GM23338 (cell line): Measurements from ENCODE around the gene TTC22. TPM values are rescaled to one million over a fixed set of nuclear protein-coding genes. Genes with fewer than 3 reads are reported as not detected.

ENCODE experiments used
- ATAC-seq: fragments of 200-7000 bp; cut with Tn5 transposase; 3 replicates; pipeline ENCODE4 v1.9.1; 2020
- DNase-seq: peaks from one replicate; pipeline ENCODE4 v3.0.0-alpha.2; 2015; ENCODE audit warnings: low spot score
- H2AFZ ChIP-seq: fragments of 200-600 bp; sonication (generic); 2 replicates; pipeline ENCODE4 v1.8.0; 2016; ENCODE audit warnings: antibody characterized with exemption, mild to moderate bottlenecking, moderate library complexity
- H3F3A ChIP-seq: fragments of 200-600 bp; sonication (generic); replicated peaks from 2 replicates; pipeline ENCODE4 v1.8.0; 2017; ENCODE audit warnings: antibody characterized with exemption, mixed run types, low read depth
- H3K27ac ChIP-seq: fragments of 200-600 bp; sonication (generic); 2 replicates; pipeline ENCODE4 v1.6.1; 2016; ENCODE audit warnings: low read depth
- H3K27me3 ChIP-seq: fragments of 200-600 bp; sonication (generic); 2 replicates; pipeline ENCODE4 v1.8.0; 2016; ENCODE audit warnings: mild to moderate bottlenecking, mixed run types, moderate library complexity; ENCODE audit not compliant: insufficient read depth
- H3K36me3 ChIP-seq: fragments of 200-600 bp; sonication (generic); 2 replicates; pipeline ENCODE4 v1.8.0; 2016; ENCODE audit warnings: mild to moderate bottlenecking; ENCODE audit not compliant: insufficient read depth
- H3K4me1 ChIP-seq: fragments of 200-600 bp; sonication (generic); 2 replicates; pipeline ENCODE4 v1.8.0; 2016; ENCODE audit warnings: mild to moderate bottlenecking, moderate library complexity; ENCODE audit not compliant: insufficient read depth
- H3K4me2 ChIP-seq: fragments of 200-600 bp; sonication (generic); 2 replicates; pipeline ENCODE4 v1.7.1; 2017; ENCODE audit warnings: mixed run types
- H3K4me3 ChIP-seq: fragments of 200-600 bp; sonication (generic); 2 replicates; pipeline ENCODE4 v1.6.1; 2016; ENCODE audit warnings: mixed run types
- H3K79me2 ChIP-seq: fragments of 200-600 bp; sonication (generic); replicated peaks from 2 replicates; pipeline ENCODE4 v1.8.0; 2017; ENCODE audit warnings: mild to moderate bottlenecking; ENCODE audit not compliant: insufficient read depth
- H3K9me2 ChIP-seq: fragments of 200-600 bp; sonication (generic); 2 replicates; pipeline ENCODE4 v1.8.0; 2017; ENCODE audit not compliant: insufficient read depth
- H4K20me1 ChIP-seq: fragments of 200-600 bp; sonication (generic); replicated peaks from 2 replicates; pipeline ENCODE4 v1.8.0; 2017; ENCODE audit warnings: mild to moderate bottlenecking; ENCODE audit not compliant: insufficient read depth
- H3K27ac Mint-ChIP-seq: 2 replicates; pipeline ENCODE4 v1.8.0; 2020; ENCODE audit warnings: inconsistent platforms, mild to moderate bottlenecking, moderate library complexity, mixed read lengths
- H3K27me3 Mint-ChIP-seq: 3 replicates; pipeline ENCODE4 v1.8.0; 2022; ENCODE audit warnings: low read depth, mild to moderate bottlenecking, moderate library complexity, mixed read lengths, inconsistent platforms; ENCODE audit not compliant: insufficient read depth, poor library complexity
- H3K36me3 Mint-ChIP-seq: 3 replicates; pipeline ENCODE4 v1.8.0; 2021; ENCODE audit warnings: low read depth, mild to moderate bottlenecking, inconsistent platforms, moderate library complexity, mixed read lengths
- H3K4me1 Mint-ChIP-seq: 3 replicates; pipeline ENCODE4 v1.8.0; 2020; ENCODE audit warnings: mild to moderate bottlenecking, inconsistent platforms, mixed read lengths
- H3K4me3 Mint-ChIP-seq: 3 replicates; pipeline ENCODE4 v1.8.0; 2021; ENCODE audit warnings: moderate library complexity, mild to moderate bottlenecking, inconsistent platforms, mixed read lengths
- H3K9me3 Mint-ChIP-seq: 3 replicates; pipeline ENCODE4 v1.8.0; 2020; ENCODE audit warnings: moderate library complexity, mild to moderate bottlenecking, inconsistent platforms, mixed read lengths
- CREB1 ChIP-seq: fragments of 250-450 bp; sonication (Bioruptor Pico); IDR thresholded peaks from 2 replicates; pipeline ENCODE4 v1.5.0; 2020; ENCODE audit warnings: low read depth, mild to moderate bottlenecking, moderate library complexity
- ETS1 ChIP-seq: IDR thresholded peaks from 2 replicates; pipeline ENCODE4 v1.6.1; 2016; ENCODE audit warnings: antibody characterized with exemption
- EZH2phosphoT487 ChIP-seq: fragments of 200-600 bp; sonication (generic); IDR thresholded peaks from one replicate; pipeline ENCODE4 v1.8.1; 2018; ENCODE audit warnings: antibody characterized with exemption; ENCODE audit not compliant: unreplicated experiment
- JUNB ChIP-seq: IDR thresholded peaks from one replicate; pipeline ENCODE4 v1.6.1; 2016; ENCODE audit warnings: antibody characterized with exemption; ENCODE audit not compliant: unreplicated experiment
- NANOG ChIP-seq: IDR thresholded peaks from 2 replicates; pipeline ENCODE4 v1.6.1; 2016; ENCODE audit warnings: antibody characterized with exemption, borderline replicate concordance
- STAT1 ChIP-seq: IDR thresholded peaks from one replicate; pipeline ENCODE4 v1.6.1; 2016; ENCODE audit warnings: antibody characterized with exemption; ENCODE audit not compliant: unreplicated experiment
- ZNF114 ChIP-seq: fragments of 250-450 bp; sonication (Bioruptor Pico); IDR thresholded peaks from 2 replicates; pipeline ENCODE4 v1.5.0; 2020; ENCODE audit warnings: mild to moderate bottlenecking, moderate library complexity
- ZNF331 ChIP-seq: fragments of 250-450 bp; sonication (Bioruptor Pico); IDR thresholded peaks from 2 replicates; pipeline ENCODE4 v1.5.0; 2020; ENCODE audit warnings: low read depth, mild to moderate bottlenecking, moderate library complexity
- ZNF462 ChIP-seq: fragments of 250-450 bp; sonication (Bioruptor Pico); IDR thresholded peaks from 2 replicates; pipeline ENCODE4 v1.5.0; 2020; ENCODE audit warnings: mild to moderate bottlenecking, moderate library complexity
- polyA plus RNA-seq: library from polyadenylated mRNA; unstranded; fragments of >200 nt; fragmentation: Nextera tagmentation; extraction: Ambion mirVana; gene quantifications from 2 replicates; pipeline ENCODE4 v1.2.1, GENCODE V29; 2016
- total RNA-seq: library from RNA; depleted of rRNA; stranded (reverse); fragments of >200 nt; shearing (Covaris generic); gene quantifications from 2 replicates; pipeline ENCODE4 v1.2.3, GENCODE V29; 2014

The TTC22 gene
- total and polyA plus RNA-seq, 2 experiments from 2014 or later, result 1.2 to 2.5 TPM

GRCh38 chr1:54819733-54820132, 18.6 kb upstream of the TTC22 start (continued):
- TF ChIP-seq ZNF462 (no peak), EZH2phosphoT487 (no peak), ZNF114 (CRISPR knock-in tag) (no peak), ZNF331 (CRISPR knock-in tag) (no peak), STAT1 (no peak), JUNB (no peak)

- H3K27ac Mint-ChIP-seq, result no peak overlapping the region
- TF ChIP-seq EZH2phosphoT487, result no peak
- no peak for TF ChIP-seq NANOG
- no peak for TF ChIP-seq ZNF462
- no peak for TF ChIP-seq CREB1 (CRISPR knock-in tag)
- TF ChIP-seq ETS1, result no peak
- no peak for TF ChIP-seq ZNF114 (CRISPR knock-in tag)
These were observed 18.0 kb upstream of the TTC22 start for GRCh38 chr1:54819195-54819536.

More at GRCh38 chr1:54819195-54819536, 18.0 kb upstream of the TTC22 start:
- no peak overlapping the region for H3K4me3 Mint-ChIP-seq
- Histone ChIP-seq H3K27ac (no peak overlapping the region), H3F3A (no peaks in the 10 kb centered on the region), H3K4me1 (peaks cover 14% of the 10 kb centered on the region), H3K4me3 (no peak overlapping the region), H3K79me2 (no peaks in the 10 kb centered on the region), H3K9me2 (peaks cover 4% of the 10 kb centered on the region; the same call in 1 of the 2 replicates), H2AFZ (no peak overlapping the region), H3K4me2 (0 out of 2 replicates have a peak overlapping the region, but pooled peaks have one; percentile 32), H4K20me1 (no peaks in the 10 kb centered on the region), H3K27me3 (no peaks in the 10 kb centered on the region), H3K36me3 (no peaks in the 10 kb centered on the region)
- DNase-seq, result no peak
- no peaks in the 10 kb centered on the region for H3K36me3 Mint-ChIP-seq
- H3K4me1 Mint-ChIP-seq, result peaks cover 29% of the 10 kb centered on the region
- H3K27me3 Mint-ChIP-seq, result no peaks in the 10 kb centered on the region
- peaks cover 10% of the 10 kb centered on the region; the same call in 2 of the 3 replicates for H3K9me3 Mint-ChIP-seq
- peak; percentile 36; the same call in 2 of the 3 replicates for ATAC-seq
